ENCODE data around the gene TNFRSF6B. TPM values are rescaled to one million over a fixed set of nuclear protein-coding genes. Genes with fewer than 3 reads are reported as not detected.

The TNFRSF6B gene
- polyA plus RNA-seq, 2 of the 4 experiments (the other 2 are of a cell fraction): 0.22 to 0.66 TPM

GRCh38 chr20:63657260-63657936, 39.1 kb upstream of the TNFRSF6B start:
- ChIA-PET CTCF (no interaction called here), POLR2A (interaction anchor here (1.1 to 1.2 kb wide), 3 partner anchors 25 to 50 kb away, joined by 4 to 6 read pairs (median 5); partner anchors contain the start of genes ARFRP1, GMEB2 and ZGPAT)
- DNase-seq (ENCODE audit: low read depth in 1 of 2, low spot score in 1 of 2) (no peak), FAIRE-seq (no peak), ATAC-seq (no peak)
- no peak for TF ChIP-seq KDM1A (IDR thresholded peaks at IDR 0.05; ENCODE audit: low read depth)
- no peak for TF ChIP-seq ZNF302 (CRISPR knock-in tag; IDR thresholded peaks at IDR 0.05)
- TF ChIP-seq MAZ (IDR thresholded peaks at IDR 0.05; ENCODE audit: borderline replicate concordance, low read depth, low read length): no peak
- TF ChIP-seq FOXS1 (CRISPR knock-in tag; IDR thresholded peaks at IDR 0.05): no peak
- no peak for TF ChIP-seq MAX (IDR thresholded peaks at IDR 0.05)
- no peak for TF ChIP-seq HOXA7 (CRISPR knock-in tag; IDR thresholded peaks at IDR 0.05)
- TF ChIP-seq RAD21 (conservative IDR thresholded peaks at IDR 0.05 in 1 of 2, IDR thresholded peaks at IDR 0.05 in 1 of 2): no peak
- TF ChIP-seq GATA3 (IDR thresholded peaks at IDR 0.05; ENCODE audit: borderline replicate concordance): no peak
- TF ChIP-seq SREBF2 (IDR thresholded peaks at IDR 0.05): no peak
- no peak for TF ChIP-seq EP300 (IDR thresholded peaks at IDR 0.05)
- no peak for TF ChIP-seq RARB (CRISPR knock-in tag; IDR thresholded peaks at IDR 0.05)
- TF ChIP-seq JUN (IDR thresholded peaks at IDR 0.05): no peak
- no peak for TF ChIP-seq CBX2 (IDR thresholded peaks at IDR 0.05; ENCODE audit: borderline replicate concordance, low read depth)
- Histone ChIP-seq H3K4me1 (peaks cover 16% of the 10 kb centered on the region), H3K9me3 (no peaks in the 10 kb centered on the region), H3K27ac (peak overlapping the region in 1 of 2 experiments; percentile 93; a peak in 4 of 6 replicates), H3K4me3 (no peak overlapping the region), H3K4me2 (0 out of 3 replicates have a peak overlapping the region, but pooled peaks have one; percentile 33)
- WGBS (ENCODE audit: missing lambda C conversion rate): 75% methylated on average over 19 of the region's 31 CpGs

GRCh38 chr20:63657937-63658748, 38.3 kb upstream of the TNFRSF6B start, which contains the start of gene RTEL1:
Gene RTEL1 (plus strand): TSS chr20:63658312. CDS start chr20:63659403, 1,091 bp downstream.
- POLR2A ChIA-PET: interaction anchor here (0.8 to 1.2 kb wide), 5 partner anchors 17 to 89 kb away, joined by 3 to 9 read pairs (median 5); partner anchors contain the start of genes ARFRP1, GMEB2 and ZGPAT
- Histone ChIP-seq H3K4me3 (peak within 1 kb of the TSS; percentile 74), H3K9me3 (no peaks in the 10 kb centered on the region), H3K4me2 (peak within 1 kb of the TSS; percentile 90), H3K27ac (peak within 1 kb of the TSS; percentile 83 to 93), H3K4me1 (peaks cover 10% of the 10 kb centered on the region; the same call in 2 of the 3 replicates)
- FAIRE-seq: no peak
- peak; percentile 92 to 97 for DNase-seq (ENCODE audit: low read depth in 1 of 2, low spot score in 1 of 2)
- CTCF ChIA-PET: interaction anchor here (1.2 to 2.0 kb wide), 2 partner anchors 31 to 120 kb away, joined by 4 to 7 read pairs; no protein-coding TSS in a partner anchor
- 31% methylated on average over 29 of the region's 73 CpGs for WGBS (ENCODE audit: missing lambda C conversion rate)
- peak; percentile 95 to 98 for ATAC-seq
- TF ChIP-seq FOSL2 (IDR thresholded peaks at IDR 0.05): no peak
- no peak for TF ChIP-seq FOSL2 (CRISPR knock-in tag; IDR thresholded peaks at IDR 0.05)
- TF ChIP-seq HOXB13 (CRISPR knock-in tag; IDR thresholded peaks at IDR 0.05; ENCODE audit: low read depth): 0 out of 2 replicates have a peak, but pooled peaks have one; percentile 53
- TF ChIP-seq EHMT2 (IDR thresholded peaks at IDR 0.05; ENCODE audit: low read depth): no peak
- 0 out of 3 replicates have a peak, but pooled peaks have one; percentile 50 for TF ChIP-seq BCL3 (IDR thresholded peaks at IDR 0.05)
- TF ChIP-seq ZNF302 (CRISPR knock-in tag; IDR thresholded peaks at IDR 0.05): no peak
- peak; percentile 51; the same call in 1 of the 2 replicates for TF ChIP-seq RFX5 (IDR thresholded peaks at IDR 0.05)
- TF ChIP-seq FOXS1 (CRISPR knock-in tag; IDR thresholded peaks at IDR 0.05): peak; percentile 54; the same call in 1 of the 2 replicates
- TF ChIP-seq PBX3 (IDR thresholded peaks at IDR 0.05): no peak
- no peak for TF ChIP-seq HEYL (CRISPR knock-in tag; IDR thresholded peaks at IDR 0.05)
- no peak for TF ChIP-seq CEBPB (IDR thresholded peaks at IDR 0.05)
- TF ChIP-seq PHF8 (IDR thresholded peaks at IDR 0.05; ENCODE audit: borderline replicate concordance, low read depth): peak; percentile 61; the same call in 1 of the 2 replicates
- TF ChIP-seq HOXB5 (CRISPR knock-in tag; IDR thresholded peaks at IDR 0.05): no peak
- TF ChIP-seq POLR2AphosphoS2 (conservative IDR thresholded peaks at IDR 0.05; ENCODE audit: low read length): no peak
- TF ChIP-seq MAX (IDR thresholded peaks at IDR 0.05): peak; percentile 78
- no peak for TF ChIP-seq ZSCAN20 (CRISPR knock-in tag; IDR thresholded peaks at IDR 0.05)
- peak; percentile 64 to 92 for TF ChIP-seq JUN (IDR thresholded peaks at IDR 0.05)
- TF ChIP-seq MAZ (IDR thresholded peaks at IDR 0.05; ENCODE audit: borderline replicate concordance, low read depth, low read length): peak; percentile 81; the same call in 1 of the 2 replicates
- peak; percentile 49; the same call in 1 of the 2 replicates for TF ChIP-seq E2F6 (IDR thresholded peaks at IDR 0.05; ENCODE audit: borderline replicate concordance, low read depth)
- peak; percentile 83 for TF ChIP-seq KDM5A (IDR thresholded peaks at IDR 0.05)
- TF ChIP-seq RAD21 (conservative IDR thresholded peaks at IDR 0.05 in 1 of 2, IDR thresholded peaks at IDR 0.05 in 1 of 2): 0 out of 5 replicates have a peak, but pooled peaks have one; percentile 3 to 9
